GM12801 (cell line): ENCODE measurements around the gene ACADSB.

Experiments
- TF ChIP-seq, protein P1 (sequence below): IDR thresholded peaks from one replicate; pipeline ENCODE4 v1.5.1; 2011; ENCODE audit warnings: control low read depth; ENCODE audit not compliant: insufficient read length; ENCODE audit errors: extremely low read depth

The ACADSB gene

GRCh38 chr10:123087348-123087747 lies 78.5 kb downstream of the ACADSB start:
- TF ChIP-seq, protein P1, sequence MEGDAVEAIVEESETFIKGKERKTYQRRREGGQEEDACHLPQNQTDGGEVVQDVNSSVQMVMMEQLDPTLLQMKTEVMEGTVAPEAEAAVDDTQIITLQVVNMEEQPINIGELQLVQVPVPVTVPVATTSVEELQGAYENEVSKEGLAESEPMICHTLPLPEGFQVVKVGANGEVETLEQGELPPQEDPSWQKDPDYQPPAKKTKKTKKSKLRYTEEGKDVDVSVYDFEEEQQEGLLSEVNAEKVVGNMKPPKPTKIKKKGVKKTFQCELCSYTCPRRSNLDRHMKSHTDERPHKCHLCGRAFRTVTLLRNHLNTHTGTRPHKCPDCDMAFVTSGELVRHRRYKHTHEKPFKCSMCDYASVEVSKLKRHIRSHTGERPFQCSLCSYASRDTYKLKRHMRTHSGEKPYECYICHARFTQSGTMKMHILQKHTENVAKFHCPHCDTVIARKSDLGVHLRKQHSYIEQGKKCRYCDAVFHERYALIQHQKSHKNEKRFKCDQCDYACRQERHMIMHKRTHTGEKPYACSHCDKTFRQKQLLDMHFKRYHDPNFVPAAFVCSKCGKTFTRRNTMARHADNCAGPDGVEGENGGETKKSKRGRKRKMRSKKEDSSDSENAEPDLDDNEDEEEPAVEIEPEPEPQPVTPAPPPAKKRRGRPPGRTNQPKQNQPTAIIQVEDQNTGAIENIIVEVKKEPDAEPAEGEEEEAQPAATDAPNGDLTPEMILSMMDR: no peak

- TF ChIP-seq, protein P1: no peak
Observed at GRCh38 chr10:123087786-123088185, 79.0 kb downstream of the ACADSB start.

DNA sequence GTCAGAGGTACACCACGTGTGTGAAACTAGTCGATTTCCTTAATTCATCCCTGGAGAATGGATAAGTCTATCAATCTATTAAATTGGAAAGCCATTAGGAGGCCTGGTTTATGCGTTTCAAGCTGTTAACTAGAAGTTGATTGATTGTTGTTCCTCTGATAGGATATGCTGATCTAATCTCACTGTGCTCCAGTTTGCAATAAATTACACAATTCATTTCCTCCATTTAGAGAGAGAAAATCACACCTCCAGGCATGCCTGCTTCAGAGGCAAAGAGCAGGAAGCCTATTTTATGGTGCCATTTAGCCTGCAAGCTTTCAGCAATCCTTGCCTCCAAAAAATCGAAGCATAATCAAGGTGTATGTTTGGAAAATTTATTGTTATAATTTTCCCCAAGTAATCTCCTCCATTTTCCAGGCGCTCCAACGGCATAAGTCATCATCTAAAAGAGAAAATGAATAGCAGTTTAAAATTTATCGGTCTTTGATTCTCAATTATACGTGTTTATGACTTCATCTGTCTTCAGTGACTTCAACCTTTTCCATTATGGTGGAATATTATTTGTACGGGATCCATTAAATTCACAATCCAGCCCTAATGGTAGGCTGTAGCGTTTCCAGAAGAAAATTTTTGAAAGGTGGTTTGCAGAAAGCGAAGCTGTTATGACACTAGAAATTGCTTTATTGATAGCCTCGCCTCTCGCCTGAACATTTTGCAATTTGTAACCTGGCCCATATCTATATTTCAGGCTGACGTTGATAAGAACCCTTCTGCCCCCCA lies 84.0 kb downstream of the ACADSB start:
- TF ChIP-seq, protein P1: no peak

DNA sequence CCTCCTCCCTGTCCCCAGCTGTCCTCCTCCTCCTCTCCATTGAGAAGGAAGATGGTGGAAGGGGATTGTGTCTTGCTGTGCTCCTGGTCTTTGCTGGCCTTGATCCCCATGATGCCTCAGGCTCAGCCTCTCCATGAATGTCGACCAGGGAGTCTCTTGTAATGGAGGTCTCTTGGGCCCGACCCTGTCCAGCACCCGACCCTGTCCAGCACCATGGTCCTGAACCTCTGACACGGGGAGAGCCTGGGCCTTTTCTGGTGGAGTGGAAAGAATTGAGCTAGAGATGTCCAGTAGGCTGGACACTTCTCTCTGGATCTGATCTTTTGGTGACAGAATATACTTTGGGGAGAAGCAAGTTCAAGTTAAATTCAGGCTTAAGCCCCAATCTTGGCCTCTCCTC lies 84.7 kb downstream of the ACADSB start:
- TF ChIP-seq, protein P1: no peak

DNA sequence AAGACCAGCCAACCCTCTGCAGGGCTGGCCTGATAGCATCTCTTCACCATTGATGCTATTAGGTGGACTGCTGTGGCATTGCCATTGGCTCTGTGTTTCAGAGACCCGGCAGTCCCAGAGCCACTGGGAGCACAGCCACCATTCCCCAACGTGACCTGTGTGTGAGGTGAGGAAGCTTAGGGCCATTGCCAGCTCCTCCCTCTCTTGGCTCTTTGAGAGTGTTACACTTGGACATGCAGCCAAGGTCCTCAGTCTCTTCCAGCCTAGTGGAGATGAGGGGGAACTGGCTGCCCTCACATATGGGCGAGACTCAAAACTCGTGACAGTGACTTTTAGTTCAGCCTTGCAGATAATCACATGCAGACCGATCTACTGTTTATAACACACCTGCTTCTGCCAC lies 87.6 kb downstream of the ACADSB start:
- TF ChIP-seq, protein P1: no peak

DNA sequence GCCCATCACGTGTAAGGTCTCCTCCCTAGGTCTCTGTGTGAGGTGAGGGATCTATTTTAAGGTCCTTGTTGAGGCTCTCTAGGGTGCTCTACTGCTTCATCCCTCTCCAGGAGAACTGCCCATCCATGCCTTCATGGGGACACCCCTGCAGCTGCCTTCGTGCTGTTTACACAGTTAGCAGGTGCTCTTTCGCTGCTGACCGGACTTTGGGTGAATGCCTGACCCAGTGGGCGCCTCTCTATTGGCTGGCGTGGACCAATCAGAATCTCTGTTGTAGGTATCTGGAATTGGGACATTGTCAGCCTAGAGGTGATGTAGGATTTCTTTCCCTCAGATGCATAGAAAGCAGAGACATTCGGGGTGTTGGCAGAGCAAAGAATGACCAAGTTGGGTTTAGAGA lies 88.2 kb downstream of the ACADSB start:
- TF ChIP-seq, protein P1: no peak

DNA sequence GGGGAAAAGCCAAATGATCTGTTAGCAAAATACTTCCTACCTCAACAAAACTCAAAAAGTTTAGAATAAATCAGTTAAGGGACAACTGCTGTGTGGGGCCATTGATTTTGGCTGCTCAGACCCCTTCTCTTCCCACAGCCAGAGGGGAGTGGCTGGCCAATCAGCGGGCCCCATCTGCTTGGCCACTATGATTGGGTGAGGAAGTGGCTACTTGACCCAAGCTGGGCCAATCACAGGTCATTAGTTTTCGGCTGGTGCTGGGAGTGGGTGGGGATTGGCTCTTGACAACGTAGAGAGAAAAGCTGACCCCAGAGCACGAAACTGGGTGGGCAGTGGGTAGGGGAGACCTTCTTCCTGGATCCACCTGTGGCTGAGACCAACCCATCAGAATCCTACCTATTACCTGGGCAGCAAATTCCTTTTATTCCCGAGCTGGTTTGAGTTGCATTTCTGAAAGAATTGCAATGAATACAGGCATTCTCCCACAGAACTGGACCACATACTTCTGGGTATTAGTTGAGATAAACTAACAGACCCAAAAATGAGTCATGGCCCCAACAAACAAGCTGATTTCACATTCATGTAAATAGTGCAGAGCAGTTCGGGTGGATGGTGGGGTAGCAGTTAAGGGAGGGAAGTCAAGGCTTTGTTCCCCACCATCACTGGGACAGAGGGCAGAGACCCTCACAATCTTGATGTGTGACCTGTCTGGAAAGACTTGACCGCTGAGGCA lies 91.4 kb downstream of the ACADSB start:
- TF ChIP-seq, protein P1: no peak
